SK-MEL-5 (cell line): ENCODE data around the gene BMP7. TPM values are rescaled to one million over a fixed set of nuclear protein-coding genes. Genes with fewer than 3 reads are reported as not detected.

Source experiments
- DNase-seq: peaks from one replicate; pipeline ENCODE4 v3.0.0-alpha.2; 2016; ENCODE audit warnings: low read depth, low spot score
- in situ Hi-C: cut with HindIII; loops from 2 replicates; pipeline ENCODE4 v1.10.0; 2016; ENCODE audit warnings: low sequenced_read_pairs, high pct_unique_total_duplicates, low pct_unique_long_range_greater_than_20kb
- total RNA-seq: library from RNA; depleted of rRNA; stranded (reverse); fragments of >200 nt; shearing (Covaris generic); gene quantifications from 2 replicates; pipeline ENCODE4 v1.2.3, GENCODE V29; 2014

BMP7 gene
- total RNA-seq, 1 experiment from 2014 or later = 6.8 TPM

- DNase-seq = no peak
- in situ Hi-C loops = no loop called here
Observed at GRCh38 chr20:57212534-57213276, 53.7 kb downstream of the BMP7 start.

- DNase-seq = no peak
- in situ Hi-C loops = no loop called here
Observed at GRCh38 chr20:57211908-57212533, 54.4 kb downstream of the BMP7 start.

- in situ Hi-C loops = no loop called here
- DNase-seq = no peak
Observed at GRCh38 chr20:57211406-57211805, 55.0 kb downstream of the BMP7 start.

- in situ Hi-C loops = no loop called here
- no peak for DNase-seq
Observed at GRCh38 chr20:57210911-57211280, 55.5 kb downstream of the BMP7 start.

GRCh38 chr20:57210054-57210910 lies 56.2 kb downstream of the BMP7 start:
- in situ Hi-C loops = no loop called here
- no peak for DNase-seq

GRCh38 chr20:57209413-57209812 lies 57.0 kb downstream of the BMP7 start:
- in situ Hi-C loops = no loop called here
- no peak for DNase-seq

GRCh38 chr20:57208198-57208597 lies 58.2 kb downstream of the BMP7 start:
- in situ Hi-C loops = no loop called here
- no peak for DNase-seq

GRCh38 chr20:57207251-57207650 lies 59.2 kb downstream of the BMP7 start:
- in situ Hi-C loops = no loop called here
- no peak for DNase-seq

GRCh38 chr20:57205606-57206219 lies 60.7 kb downstream of the BMP7 start:
- in situ Hi-C loops = no loop called here
- DNase-seq = no peak

GRCh38 chr20:57203986-57204385 lies 62.5 kb downstream of the BMP7 start:
- in situ Hi-C loops = no loop called here
- no peak for DNase-seq

- DNase-seq = no peak
- in situ Hi-C loops = no loop called here
Observed at GRCh38 chr20:57203204-57203603, 63.2 kb downstream of the BMP7 start.

- in situ Hi-C loops = no loop called here
Observed at GRCh38 chr20:57202309-57202708, 64.1 kb downstream of the BMP7 start.

GRCh38 chr20:57200882-57201695 lies 65.4 kb downstream of the BMP7 start:
- in situ Hi-C loops = no loop called here
- no peak for DNase-seq

More at GRCh38 chr20:57202309-57202708, 64.1 kb downstream of the BMP7 start:
- no peak for DNase-seq

GRCh38 chr20:57199656-57200405 lies 66.6 kb downstream of the BMP7 start:
- in situ Hi-C loops = no loop called here

GRCh38 chr20:57198132-57199072 lies 68.0 kb downstream of the BMP7 start:
- DNase-seq = no peak
- in situ Hi-C loops = no loop called here

More at GRCh38 chr20:57199656-57200405, 66.6 kb downstream of the BMP7 start:
- DNase-seq = no peak
